Measurements from ENCODE around the gene TMTC1.
"Not testable (repeated sequence)": the region's sequence is repeated elsewhere in the genome, so short reads cannot be mapped to it uniquely, and the experiment has no call there.

Gene TMTC1

GRCh38 chr12:29783773-29784666 lies at the start of gene TMTC1:
TMTC1 (minus strand) TSS chr12:29783942; CDS start chr12:29783751, 191 bp downstream.
- TF ChIP-seq CTCF (IDR thresholded peaks at IDR 0.05; ENCODE audit: borderline replicate concordance, control extremely low read depth, extremely low read depth, insufficient read depth, missing control alignments), result no peak
- DNase-seq (ENCODE audit: low spot score), result peak; percentile 13
- in situ Hi-C loops (cut with MboI; ENCODE audit: low sequenced_read_pairs, unreplicated experiment), result no loop called here

- no peak for DNase-seq (ENCODE audit: low spot score)
- in situ Hi-C loops (cut with MboI; ENCODE audit: low sequenced_read_pairs, unreplicated experiment), result no loop called here
- TF ChIP-seq CTCF (IDR thresholded peaks at IDR 0.05; ENCODE audit: borderline replicate concordance, control extremely low read depth, extremely low read depth, insufficient read depth, missing control alignments), result no peak
These were observed 47.4 kb upstream of the TMTC1 start for GRCh38 chr12:29831173-29831572.

GRCh38 chr12:29830391-29830790 lies 46.6 kb upstream of the TMTC1 start:
- no peak for TF ChIP-seq CTCF (IDR thresholded peaks at IDR 0.05; ENCODE audit: borderline replicate concordance, control extremely low read depth, extremely low read depth, insufficient read depth, missing control alignments)
- DNase-seq (ENCODE audit: low spot score), result no peak
- in situ Hi-C loops (cut with MboI; ENCODE audit: low sequenced_read_pairs, unreplicated experiment), result no loop called here

GRCh38 chr12:29818916-29819623 lies 35.3 kb upstream of the TMTC1 start:
- DNase-seq (ENCODE audit: low spot score), result no peak
- no peak for TF ChIP-seq CTCF (IDR thresholded peaks at IDR 0.05; ENCODE audit: borderline replicate concordance, control extremely low read depth, extremely low read depth, insufficient read depth, missing control alignments)
- in situ Hi-C loops (cut with MboI; ENCODE audit: low sequenced_read_pairs, unreplicated experiment), result no loop called here

GRCh38 chr12:29816874-29817725 lies 33.4 kb upstream of the TMTC1 start:
- no peak for TF ChIP-seq CTCF (IDR thresholded peaks at IDR 0.05; ENCODE audit: borderline replicate concordance, control extremely low read depth, extremely low read depth, insufficient read depth, missing control alignments)
- DNase-seq (ENCODE audit: low spot score), result no peak
- in situ Hi-C loops (cut with MboI; ENCODE audit: low sequenced_read_pairs, unreplicated experiment), result no loop called here

GRCh38 chr12:29809616-29810361 lies 26.0 kb upstream of the TMTC1 start:
- in situ Hi-C loops (cut with MboI; ENCODE audit: low sequenced_read_pairs, unreplicated experiment), result not testable (repeated sequence)

More at GRCh38 chr12:29809616-29810361, 26.0 kb upstream of the TMTC1 start:
- not testable (repeated sequence) for DNase-seq (ENCODE audit: low spot score)
